HG02571 (cell line): ENCODE results near the gene BRAF.
"Not testable (repeated sequence)": the region's sequence is repeated elsewhere in the genome, so short reads cannot be mapped to it uniquely, and the experiment has no call there.

Experiments
- ATAC-seq: cut with Tn5 transposase; IDR thresholded peaks from one replicate; pipeline ENCODE4 v1.9.1; 2021; ENCODE audit warnings: mild to moderate bottlenecking, moderate library complexity; ENCODE audit not compliant: unreplicated experiment

Gene BRAF

GRCh38 chr7:140924821-140925421 is at the start of gene BRAF:
Gene BRAF (minus strand): TSS chr7:140924929. CDS start chr7:140924703, 226 bp downstream.
- peak; percentile 49 for ATAC-seq

GRCh38 chr7:140972876-140973829 is 48.4 kb upstream of the BRAF start:
- ATAC-seq: no peak

- ATAC-seq: no peak
Observed at GRCh38 chr7:140972344-140972743, 47.6 kb upstream of the BRAF start.

GRCh38 chr7:140967438-140967837 is 42.7 kb upstream of the BRAF start:
- no peak for ATAC-seq

GRCh38 chr7:140966561-140967233 is 42.0 kb upstream of the BRAF start:
- no peak for ATAC-seq

GRCh38 chr7:140961117-140961516 is 36.4 kb upstream of the BRAF start:
- no peak for ATAC-seq

- ATAC-seq: not testable (repeated sequence)
Observed at GRCh38 chr7:140956997-140957396, 32.3 kb upstream of the BRAF start.

- no peak for ATAC-seq
Observed at GRCh38 chr7:140945940-140946339, 21.2 kb upstream of the BRAF start.

GRCh38 chr7:140942242-140942641 is 17.5 kb upstream of the BRAF start:
- not testable (repeated sequence) for ATAC-seq

- ATAC-seq: no peak
Observed at GRCh38 chr7:140940898-140941297, 16.2 kb upstream of the BRAF start.

- ATAC-seq: no peak
Observed at GRCh38 chr7:140937702-140938264, 13.1 kb upstream of the BRAF start.

- no peak for ATAC-seq
Observed at GRCh38 chr7:140928491-140929309, 4.0 kb upstream of the BRAF start.

GRCh38 chr7:140927945-140928344 is 3.2 kb upstream of the BRAF start:
- ATAC-seq: not testable (repeated sequence)

GRCh38 chr7:140927351-140927750 is 2.6 kb upstream of the BRAF start:
- ATAC-seq: no peak

GRCh38 chr7:140926021-140926817 is 1.5 kb upstream of the BRAF start:
- ATAC-seq: no peak

GRCh38 chr7:140924019-140924820 is 509 bp downstream of the BRAF start:
- peak; percentile 89 for ATAC-seq

- ATAC-seq: no peak
Observed at GRCh38 chr7:140923358-140924006, 1.2 kb downstream of the BRAF start.

- ATAC-seq: no peak
Observed at GRCh38 chr7:140922741-140923345, 1.9 kb downstream of the BRAF start.
